Caki2 (cell line): ENCODE results near the gene NIPSNAP2. TPM values are rescaled to one million over a fixed set of nuclear protein-coding genes. Genes with fewer than 3 reads are reported as not detected.
"Not testable (repeated sequence)": the region's sequence is repeated elsewhere in the genome, so short reads cannot be mapped to it uniquely, and the experiment has no call there.

Source experiments
- DNase-seq: peaks from one replicate; pipeline ENCODE4 v3.0.0-alpha.2; 2015; ENCODE audit warnings: low read depth
- in situ Hi-C: cut with HindIII; loops from 2 replicates; pipeline ENCODE4 v1.10.0; 2016; ENCODE audit warnings: low sequenced_read_pairs, low pct_unique_long_range_greater_than_20kb, mixed read lengths
- total RNA-seq: library from RNA; depleted of rRNA; stranded (reverse); fragments of >200 nt; shearing (Covaris generic); gene quantifications from 2 replicates; pipeline ENCODE4 v1.2.3, GENCODE V29; 2014; ENCODE audit warnings: low replicate concordance; rRNA removed

NIPSNAP2 gene
- 6.8 and 17.0 TPM in 2 replicates for total RNA-seq

- no peak for DNase-seq
- in situ Hi-C loops, result no loop called here
Measured at GRCh38 chr7:55964261-55965099, at the start of gene NIPSNAP2. Gene NIPSNAP2, plus strand, starts transcription at chr7:55964585. Its CDS starts 25 bp downstream, at chr7:55964610.

GRCh38 chr7:55917771-55918170, 46.6 kb upstream of the NIPSNAP2 start:
- in situ Hi-C loops, result no loop called here
- no peak for DNase-seq

GRCh38 chr7:55928006-55928767, 36.2 kb upstream of the NIPSNAP2 start:
- in situ Hi-C loops, result no loop called here
- no peak for DNase-seq

GRCh38 chr7:55931421-55932151, 32.8 kb upstream of the NIPSNAP2 start:
- in situ Hi-C loops, result no loop called here
- no peak for DNase-seq

GRCh38 chr7:55939514-55940123, 24.8 kb upstream of the NIPSNAP2 start:
- no peak for DNase-seq
- in situ Hi-C loops, result no loop called here

- in situ Hi-C loops, result no loop called here
- DNase-seq, result no peak
Measured at GRCh38 chr7:55946545-55946944, 17.8 kb upstream of the NIPSNAP2 start.

- DNase-seq, result peak; percentile 86
- in situ Hi-C loops, result no loop called here
Measured at GRCh38 chr7:55951637-55952351, 12.6 kb upstream of the NIPSNAP2 start, which contains the start of gene MRPS17. Gene MRPS17, plus strand, starts transcription at chr7:55951877. Its CDS starts 1,319 bp downstream, at chr7:55953196.

- in situ Hi-C loops, DNase-seq: not testable (repeated sequence)
Measured at GRCh38 chr7:55952352-55952671, 12.1 kb upstream of the NIPSNAP2 start.

GRCh38 chr7:55953707-55954475, 10.5 kb upstream of the NIPSNAP2 start:
- in situ Hi-C loops, result no loop called here
- DNase-seq, result no peak

GRCh38 chr7:55957190-55957589, 7.2 kb upstream of the NIPSNAP2 start:
- in situ Hi-C loops, result no loop called here
- DNase-seq, result no peak

- DNase-seq, result no peak
- in situ Hi-C loops, result no loop called here
Measured at GRCh38 chr7:55962014-55962413, 2.4 kb upstream of the NIPSNAP2 start.

GRCh38 chr7:55963584-55964168, 709 bp upstream of the NIPSNAP2 start:
- in situ Hi-C loops, result no loop called here
- no peak for DNase-seq

- in situ Hi-C loops, result no loop called here
- DNase-seq, result peak; percentile 79
Measured at GRCh38 chr7:55965100-55965470, 700 bp downstream of the NIPSNAP2 start.

GRCh38 chr7:55965805-55966421, 1.5 kb downstream of the NIPSNAP2 start:
- in situ Hi-C loops, result no loop called here
- no peak for DNase-seq

GRCh38 chr7:55966851-55967250, 2.5 kb downstream of the NIPSNAP2 start:
- no peak for DNase-seq
- in situ Hi-C loops, result no loop called here

GRCh38 chr7:55969391-55969790, 5.0 kb downstream of the NIPSNAP2 start:
- in situ Hi-C loops, result no loop called here
- DNase-seq, result no peak
